GM18502 (cell line): ENCODE data around the gene TBC1D25.

Source experiments
- ATAC-seq: cut with Tn5 transposase; IDR thresholded peaks from one replicate; pipeline ENCODE4 v1.9.1; 2021; ENCODE audit warnings: mild to moderate bottlenecking; ENCODE audit not compliant: unreplicated experiment, poor library complexity

Gene TBC1D25

DNA sequence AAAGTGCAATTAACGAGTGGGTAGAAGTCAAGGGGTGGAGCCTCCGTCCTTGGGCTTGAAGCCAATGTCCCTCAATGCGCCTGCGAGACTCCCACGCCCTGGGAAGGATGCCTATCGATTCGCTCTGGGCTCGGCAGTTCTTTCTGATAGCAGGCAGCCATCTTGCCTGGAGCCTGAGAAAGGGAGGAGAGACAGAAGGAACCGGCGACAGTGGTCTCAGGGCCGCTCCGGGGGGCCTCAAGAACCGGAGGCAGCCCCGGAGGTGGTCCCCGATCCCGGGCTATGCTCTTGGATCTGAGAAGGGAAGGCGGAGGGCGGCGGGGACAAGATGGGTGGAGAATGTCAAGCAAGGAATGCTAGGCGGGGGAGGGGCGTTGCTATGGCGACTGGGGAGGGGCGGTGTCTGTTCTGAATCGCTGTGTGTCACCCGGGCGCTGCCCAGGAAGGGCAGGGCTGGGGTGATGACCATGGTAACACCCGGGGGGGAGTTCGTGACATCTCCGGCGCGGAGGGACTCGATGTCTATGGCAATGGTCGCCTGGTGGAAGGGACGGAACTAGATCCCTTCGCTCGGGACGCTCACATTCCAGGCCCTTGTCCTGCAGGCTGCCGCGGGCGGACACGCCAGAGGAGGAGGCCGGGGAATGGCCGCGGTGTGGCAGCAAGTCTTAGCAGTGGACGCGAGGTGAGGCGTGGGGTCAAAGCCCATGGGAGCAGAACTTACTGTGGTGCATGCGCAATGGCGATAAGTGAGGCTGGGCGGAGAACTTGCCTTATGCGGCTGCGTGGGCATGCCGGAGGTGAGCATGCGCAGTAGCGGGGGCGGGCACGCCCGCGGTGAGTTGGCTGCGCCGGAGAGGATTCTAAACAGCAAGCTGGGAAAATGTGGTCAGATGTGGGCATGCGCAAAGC, 58.1 kb downstream of the TBC1D25 start, which contains the start of gene WDR13:
Gene WDR13 (plus strand): TSS at position 140 of the 912 bp plus-strand sequence. CDS start 505 bp downstream, at position 645.
- ATAC-seq = peak; percentile 76

DNA sequence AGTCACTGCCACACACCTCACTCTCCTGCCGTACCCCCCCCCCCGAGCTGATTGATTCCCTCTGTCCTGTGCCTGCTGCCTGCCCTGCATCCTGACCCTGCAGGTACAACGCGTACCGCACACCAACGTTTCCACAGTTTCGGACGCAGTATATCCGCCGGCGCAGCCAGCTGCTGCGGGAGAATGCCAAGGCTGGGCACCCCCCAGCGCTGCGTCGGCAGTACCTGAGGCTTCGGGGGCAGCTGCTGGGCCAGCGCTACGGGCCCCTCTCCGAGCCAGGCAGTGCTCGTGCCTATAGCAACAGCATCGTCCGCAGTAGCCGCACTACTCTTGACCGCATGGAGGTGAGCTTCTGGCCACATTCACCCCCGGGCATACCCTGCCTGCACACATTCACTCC, 59.1 kb downstream of the TBC1D25 start:
- ATAC-seq = no peak

DNA sequence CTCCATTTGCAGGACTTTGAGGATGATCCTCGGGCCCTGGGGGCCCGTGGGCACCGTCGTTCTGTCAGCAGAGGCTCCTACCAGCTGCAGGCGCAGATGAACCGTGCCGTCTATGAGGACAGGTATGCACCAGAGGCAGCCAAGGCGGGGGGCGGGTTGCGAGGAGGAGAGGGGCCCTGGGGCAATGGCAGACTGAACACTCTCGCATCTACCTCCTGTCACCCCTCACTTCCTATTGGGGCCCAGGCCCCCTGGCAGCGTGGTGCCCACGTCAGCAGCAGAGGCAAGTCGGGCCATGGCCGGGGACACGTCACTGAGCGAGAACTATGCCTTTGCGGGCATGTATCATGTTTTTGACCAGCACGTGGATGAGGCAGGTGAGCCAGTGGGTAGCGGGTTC, 59.8 kb downstream of the TBC1D25 start:
- ATAC-seq = no peak

DNA sequence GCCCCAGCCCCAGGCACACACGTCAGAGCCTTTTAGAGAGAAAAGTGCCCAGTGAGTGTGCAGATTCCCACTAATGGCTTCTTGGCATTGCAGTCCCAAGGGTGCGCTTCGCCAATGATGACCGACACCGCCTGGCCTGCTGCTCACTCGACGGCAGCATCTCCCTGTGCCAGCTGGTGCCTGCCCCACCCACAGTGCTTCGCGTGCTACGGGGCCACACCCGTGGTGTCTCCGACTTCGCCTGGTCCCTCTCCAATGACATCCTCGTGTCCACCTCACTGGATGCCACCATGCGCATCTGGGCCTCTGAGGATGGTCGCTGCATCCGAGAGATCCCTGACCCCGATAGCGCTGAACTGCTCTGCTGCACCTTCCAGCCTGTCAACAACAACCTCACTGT, 60.7 kb downstream of the TBC1D25 start:
- ATAC-seq = no peak

DNA sequence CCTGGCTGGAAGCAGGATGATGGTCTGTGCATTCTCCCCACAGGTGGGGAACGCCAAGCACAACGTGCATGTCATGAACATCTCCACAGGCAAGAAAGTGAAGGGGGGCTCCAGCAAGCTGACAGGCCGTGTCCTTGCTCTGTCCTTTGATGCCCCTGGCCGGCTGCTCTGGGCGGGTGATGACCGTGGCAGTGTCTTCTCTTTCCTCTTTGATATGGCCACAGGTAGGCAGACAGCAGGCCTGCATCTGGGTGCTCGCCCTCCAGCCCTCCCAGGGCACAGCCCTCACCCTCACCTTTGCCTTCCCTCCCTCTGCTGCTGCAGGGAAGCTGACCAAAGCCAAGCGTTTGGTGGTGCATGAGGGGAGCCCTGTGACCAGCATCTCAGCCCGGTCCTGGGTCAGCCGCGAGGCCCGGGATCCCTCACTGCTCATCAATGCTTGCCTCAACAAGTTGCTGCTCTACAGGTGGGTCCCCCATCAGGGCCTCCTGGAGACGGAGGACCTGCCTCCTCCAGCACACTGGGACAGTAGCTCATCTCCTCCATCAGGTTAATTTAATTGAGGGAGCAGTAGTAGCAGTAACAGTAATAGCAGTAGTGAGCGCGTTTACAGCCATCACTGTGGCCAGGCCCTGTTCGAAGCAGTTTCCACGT, 62.4 kb downstream of the TBC1D25 start:
- no peak for ATAC-seq

DNA sequence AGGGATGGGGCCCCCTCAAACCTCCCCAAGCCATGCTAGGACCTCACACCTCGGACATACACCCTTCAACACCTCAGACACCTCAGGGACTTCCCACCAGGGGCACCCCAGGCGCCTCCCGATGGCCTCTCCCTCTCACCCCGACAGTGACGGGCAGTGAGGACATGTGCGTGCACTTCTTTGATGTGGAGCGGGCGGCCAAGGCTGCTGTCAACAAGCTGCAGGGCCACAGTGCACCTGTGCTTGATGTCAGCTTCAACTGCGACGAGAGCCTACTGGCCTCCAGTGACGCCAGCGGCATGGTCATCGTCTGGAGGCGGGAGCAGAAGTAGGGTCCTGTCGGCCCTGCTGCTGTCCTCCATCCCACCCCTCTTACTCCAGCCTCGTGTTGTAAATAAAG, 65.2 kb downstream of the TBC1D25 start:
- no peak for ATAC-seq

DNA sequence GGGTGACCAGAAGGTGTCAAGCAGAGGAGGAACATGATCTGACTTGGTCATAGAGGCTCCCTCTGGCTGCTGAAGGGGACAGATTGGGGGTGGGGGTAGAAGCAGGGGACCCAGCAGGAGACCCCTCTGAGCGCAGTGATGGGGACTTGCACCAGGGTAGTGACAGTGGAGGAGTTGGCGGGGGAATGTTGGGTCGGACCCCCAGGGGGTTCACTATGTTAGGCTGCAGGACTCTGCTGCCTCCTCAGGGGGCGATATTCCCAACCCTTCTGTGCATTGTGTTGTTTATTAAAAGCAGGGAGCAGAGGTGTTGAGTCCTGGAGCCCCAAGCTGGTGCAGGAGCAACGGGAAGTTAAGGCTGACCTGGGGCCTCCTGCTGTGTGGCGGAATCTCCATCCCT, 66.6 kb downstream of the TBC1D25 start:
- no peak for ATAC-seq

DNA sequence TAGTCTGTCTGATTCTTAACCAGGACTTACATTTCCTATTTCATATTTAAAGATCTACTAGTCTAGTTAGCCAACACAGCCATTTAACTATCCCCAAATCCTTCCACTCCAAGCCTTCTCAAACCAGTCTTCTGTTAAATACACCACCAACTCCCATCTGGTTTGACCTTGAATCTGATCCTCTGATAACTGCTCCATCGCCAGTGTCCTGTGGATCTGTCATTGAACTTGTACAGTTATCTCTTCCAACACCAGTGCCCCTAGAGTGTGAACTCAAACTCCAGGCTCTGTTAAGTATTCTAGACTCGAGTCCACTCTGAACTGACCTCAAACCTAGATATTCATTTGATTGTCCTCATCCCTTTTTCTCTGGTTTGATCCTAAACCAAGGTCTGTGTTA, 72.2 kb downstream of the TBC1D25 start:
- no peak for ATAC-seq
